GM06990 (cell line): ENCODE measurements around the gene QSER1.

Experiments
- DNase-seq: peaks from one replicate; pipeline ENCODE4 v3.0.0-alpha.2; 2011; ENCODE audit not compliant: insufficient read length; ENCODE audit errors: extremely low read depth
- H3K27me3 ChIP-seq: replicated peaks from 2 replicates; pipeline ENCODE4 v1.6.0; 2011; ENCODE audit warnings: low read length; ENCODE audit not compliant: control insufficient read depth, insufficient read depth
- H3K36me3 ChIP-seq: 2 replicates; pipeline ENCODE4 v1.5.1; 2011; ENCODE audit warnings: low read length; ENCODE audit not compliant: control insufficient read depth, insufficient read depth
- H3K4me3 ChIP-seq: replicated peaks from 2 replicates; pipeline ENCODE4 v1.5.1; 2011; ENCODE audit warnings: low read depth, mild to moderate bottlenecking, control low read depth, low read length
- TF ChIP-seq, protein P1 (sequence below): IDR thresholded peaks from 2 replicates; pipeline ENCODE4 v1.5.1; 2011; ENCODE audit warnings: low read length, control low read depth, mild to moderate bottlenecking, inconsistent platforms; ENCODE audit not compliant: insufficient read depth, poor library complexity, severe bottlenecking

QSER1 gene

GRCh38 chr11:32897103-32897502 lies 4.5 kb downstream of the QSER1 start:
- no peak for DNase-seq
- H3K36me3 ChIP-seq, result no peaks in the 10 kb centered on the region
- TF ChIP-seq, protein P1, sequence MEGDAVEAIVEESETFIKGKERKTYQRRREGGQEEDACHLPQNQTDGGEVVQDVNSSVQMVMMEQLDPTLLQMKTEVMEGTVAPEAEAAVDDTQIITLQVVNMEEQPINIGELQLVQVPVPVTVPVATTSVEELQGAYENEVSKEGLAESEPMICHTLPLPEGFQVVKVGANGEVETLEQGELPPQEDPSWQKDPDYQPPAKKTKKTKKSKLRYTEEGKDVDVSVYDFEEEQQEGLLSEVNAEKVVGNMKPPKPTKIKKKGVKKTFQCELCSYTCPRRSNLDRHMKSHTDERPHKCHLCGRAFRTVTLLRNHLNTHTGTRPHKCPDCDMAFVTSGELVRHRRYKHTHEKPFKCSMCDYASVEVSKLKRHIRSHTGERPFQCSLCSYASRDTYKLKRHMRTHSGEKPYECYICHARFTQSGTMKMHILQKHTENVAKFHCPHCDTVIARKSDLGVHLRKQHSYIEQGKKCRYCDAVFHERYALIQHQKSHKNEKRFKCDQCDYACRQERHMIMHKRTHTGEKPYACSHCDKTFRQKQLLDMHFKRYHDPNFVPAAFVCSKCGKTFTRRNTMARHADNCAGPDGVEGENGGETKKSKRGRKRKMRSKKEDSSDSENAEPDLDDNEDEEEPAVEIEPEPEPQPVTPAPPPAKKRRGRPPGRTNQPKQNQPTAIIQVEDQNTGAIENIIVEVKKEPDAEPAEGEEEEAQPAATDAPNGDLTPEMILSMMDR, result no peak
- H3K27me3 ChIP-seq, result no peaks in the 10 kb centered on the region
- H3K4me3 ChIP-seq, result no peak overlapping the region

GRCh38 chr11:32899438-32899837 lies 6.8 kb downstream of the QSER1 start:
- DNase-seq, result no peak
- TF ChIP-seq, protein P1, result no peak
- H3K27me3 ChIP-seq, result no peaks in the 10 kb centered on the region

GRCh38 chr11:32902089-32902665 lies 9.6 kb downstream of the QSER1 start:
- TF ChIP-seq, protein P1, result no peak
- Histone ChIP-seq H3K27me3 (no peaks in the 10 kb centered on the region), H3K4me3 (no peak overlapping the region), H3K36me3 (no peaks in the 10 kb centered on the region)
- DNase-seq, result no peak

More at GRCh38 chr11:32899438-32899837, 6.8 kb downstream of the QSER1 start:
- Histone ChIP-seq H3K4me3 (no peak overlapping the region), H3K36me3 (no peaks in the 10 kb centered on the region)

DNA sequence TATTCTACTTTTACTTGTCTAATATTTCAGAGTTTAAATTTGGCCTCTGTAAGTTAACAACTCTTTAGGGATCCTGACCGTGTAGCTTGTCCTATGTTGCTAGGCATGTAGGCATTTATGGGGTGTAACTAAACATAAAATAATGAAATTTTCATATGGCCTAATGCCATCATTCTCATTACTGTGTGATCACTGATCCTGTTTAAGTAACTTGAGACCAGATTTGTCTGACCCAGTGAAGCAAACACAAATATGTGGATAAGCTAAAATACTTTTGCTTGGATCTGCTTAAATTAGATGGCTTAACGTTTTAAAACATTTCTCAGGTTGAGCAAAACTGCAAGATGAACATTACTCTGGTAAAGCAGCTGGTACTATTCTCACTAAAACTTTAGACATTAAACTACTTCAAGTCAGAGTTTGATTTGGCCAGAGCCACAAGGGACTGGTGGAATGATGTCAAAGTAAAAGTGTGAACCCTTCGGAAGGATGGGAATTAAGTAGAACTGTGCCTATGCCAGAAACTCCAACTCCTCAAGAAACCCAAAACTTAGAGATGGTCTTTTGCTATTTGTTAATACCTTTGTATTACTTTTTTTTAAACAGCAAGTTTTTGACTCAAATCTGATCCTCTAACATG lies 12.5 kb downstream of the QSER1 start:
- Histone ChIP-seq H3K36me3 (no peaks in the 10 kb centered on the region), H3K4me3 (no peak overlapping the region), H3K27me3 (no peaks in the 10 kb centered on the region)
- TF ChIP-seq, protein P1, result no peak
- DNase-seq, result no peak

- no peaks in the 10 kb centered on the region for H3K36me3 ChIP-seq
- TF ChIP-seq, protein P1, result no peak
- H3K27me3 ChIP-seq, result no peaks in the 10 kb centered on the region
- DNase-seq, result no peak
- no peak overlapping the region for H3K4me3 ChIP-seq
These were observed 16.0 kb downstream of the QSER1 start for GRCh38 chr11:32908619-32909018.
